Measurements from ENCODE around the gene APOB. TPM values are rescaled to one million over a fixed set of nuclear protein-coding genes. Genes with fewer than 3 reads are reported as not detected.

APOB gene
- total and polyA plus RNA-seq, 2 of the 13 experiments (the other 11 are each of a cell fraction or from before 2014, with no cell fraction given): 1,569 to 2,515 TPM

DNA sequence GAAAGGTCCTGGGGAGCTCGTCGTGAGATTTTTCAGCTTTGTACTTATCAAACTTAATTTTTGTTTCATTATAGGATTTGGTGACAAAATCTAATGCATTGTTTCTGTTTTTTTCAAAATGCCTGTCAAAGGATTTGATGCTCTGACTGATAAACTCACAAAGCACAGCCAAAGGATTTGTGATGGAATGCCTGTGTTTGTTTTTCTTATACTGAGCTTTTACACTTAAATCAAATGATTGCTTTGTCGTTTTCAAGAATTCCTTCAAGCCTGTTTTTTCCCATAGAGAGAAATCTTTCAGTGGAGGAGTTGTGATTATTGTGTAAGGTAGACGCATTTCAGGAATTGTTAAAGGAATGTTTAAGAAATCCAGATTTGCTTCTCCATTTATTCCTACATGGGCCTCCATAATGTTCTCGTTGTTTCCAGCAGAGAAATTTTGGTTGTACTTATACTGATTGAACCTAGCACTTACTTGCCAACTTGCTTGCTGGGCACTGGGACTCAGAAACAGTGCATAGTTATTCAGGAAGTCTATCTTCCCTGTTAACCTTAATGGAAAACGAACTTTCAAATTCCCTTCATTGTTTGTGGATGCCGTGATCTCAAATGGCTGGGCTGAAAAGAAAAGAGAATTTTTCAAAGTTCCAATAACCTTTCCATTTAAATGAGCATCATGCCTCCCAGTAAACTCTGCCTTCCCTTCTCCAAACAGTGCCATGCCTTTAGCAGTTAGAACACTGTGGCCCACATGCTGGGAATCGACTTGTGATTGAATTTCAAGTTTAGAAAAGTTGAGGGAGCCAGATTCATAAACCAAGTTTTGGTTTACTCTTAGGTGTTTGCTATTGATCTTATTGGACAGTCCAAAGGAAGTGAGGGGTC, 36.5 kb downstream of the APOB start (continued):
- TF ChIP-seq, protein P1, sequence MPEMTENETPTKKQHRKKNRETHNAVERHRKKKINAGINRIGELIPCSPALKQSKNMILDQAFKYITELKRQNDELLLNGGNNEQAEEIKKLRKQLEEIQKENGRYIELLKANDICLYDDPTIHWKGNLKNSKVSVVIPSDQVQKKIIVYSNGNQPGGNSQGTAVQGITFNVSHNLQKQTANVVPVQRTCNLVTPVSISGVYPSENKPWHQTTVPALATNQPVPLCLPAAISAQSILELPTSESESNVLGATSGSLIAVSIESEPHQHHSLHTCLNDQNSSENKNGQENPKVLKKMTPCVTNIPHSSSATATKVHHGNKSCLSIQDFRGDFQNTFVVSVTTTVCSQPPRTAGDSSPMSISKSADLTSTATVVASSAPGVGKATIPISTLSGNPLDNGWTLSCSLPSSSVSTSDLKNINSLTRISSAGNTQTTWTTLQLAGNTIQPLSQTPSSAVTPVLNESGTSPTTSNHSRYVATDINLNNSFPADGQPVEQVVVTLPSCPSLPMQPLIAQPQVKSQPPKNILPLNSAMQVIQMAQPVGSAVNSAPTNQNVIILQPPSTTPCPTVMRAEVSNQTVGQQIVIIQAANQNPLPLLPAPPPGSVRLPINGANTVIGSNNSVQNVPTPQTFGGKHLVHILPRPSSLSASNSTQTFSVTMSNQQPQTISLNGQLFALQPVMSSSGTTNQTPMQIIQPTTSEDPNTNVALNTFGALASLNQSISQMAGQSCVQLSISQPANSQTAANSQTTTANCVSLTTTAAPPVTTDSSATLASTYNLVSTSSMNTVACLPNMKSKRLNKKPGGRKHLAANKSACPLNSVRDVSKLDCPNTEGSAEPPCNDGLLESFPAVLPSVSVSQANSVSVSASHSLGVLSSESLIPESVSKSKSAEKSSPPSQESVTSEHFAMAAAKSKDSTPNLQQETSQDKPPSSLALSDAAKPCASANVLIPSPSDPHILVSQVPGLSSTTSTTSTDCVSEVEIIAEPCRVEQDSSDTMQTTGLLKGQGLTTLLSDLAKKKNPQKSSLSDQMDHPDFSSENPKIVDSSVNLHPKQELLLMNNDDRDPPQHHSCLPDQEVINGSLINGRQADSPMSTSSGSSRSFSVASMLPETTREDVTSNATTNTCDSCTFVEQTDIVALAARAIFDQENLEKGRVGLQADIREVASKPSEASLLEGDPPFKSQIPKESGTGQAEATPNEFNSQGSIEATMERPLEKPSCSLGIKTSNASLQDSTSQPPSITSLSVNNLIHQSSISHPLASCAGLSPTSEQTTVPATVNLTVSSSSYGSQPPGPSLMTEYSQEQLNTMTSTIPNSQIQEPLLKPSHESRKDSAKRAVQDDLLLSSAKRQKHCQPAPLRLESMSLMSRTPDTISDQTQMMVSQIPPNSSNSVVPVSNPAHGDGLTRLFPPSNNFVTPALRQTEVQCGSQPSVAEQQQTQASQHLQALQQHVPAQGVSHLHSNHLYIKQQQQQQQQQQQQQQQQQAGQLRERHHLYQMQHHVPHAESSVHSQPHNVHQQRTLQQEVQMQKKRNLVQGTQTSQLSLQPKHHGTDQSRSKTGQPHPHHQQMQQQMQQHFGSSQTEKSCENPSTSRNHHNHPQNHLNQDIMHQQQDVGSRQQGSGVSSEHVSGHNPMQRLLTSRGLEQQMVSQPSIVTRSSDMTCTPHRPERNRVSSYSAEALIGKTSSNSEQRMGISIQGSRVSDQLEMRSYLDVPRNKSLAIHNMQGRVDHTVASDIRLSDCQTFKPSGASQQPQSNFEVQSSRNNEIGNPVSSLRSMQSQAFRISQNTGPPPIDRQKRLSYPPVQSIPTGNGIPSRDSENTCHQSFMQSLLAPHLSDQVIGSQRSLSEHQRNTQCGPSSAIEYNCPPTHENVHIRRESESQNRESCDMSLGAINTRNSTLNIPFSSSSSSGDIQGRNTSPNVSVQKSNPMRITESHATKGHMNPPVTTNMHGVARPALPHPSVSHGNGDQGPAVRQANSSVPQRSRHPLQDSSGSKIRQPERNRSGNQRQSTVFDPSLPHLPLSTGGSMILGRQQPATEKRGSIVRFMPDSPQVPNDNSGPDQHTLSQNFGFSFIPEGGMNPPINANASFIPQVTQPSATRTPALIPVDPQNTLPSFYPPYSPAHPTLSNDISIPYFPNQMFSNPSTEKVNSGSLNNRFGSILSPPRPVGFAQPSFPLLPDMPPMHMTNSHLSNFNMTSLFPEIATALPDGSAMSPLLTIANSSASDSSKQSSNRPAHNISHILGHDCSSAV (CRISPR knock-in tag; IDR thresholded peaks at IDR 0.05; ENCODE audit: borderline replicate concordance): no peak
- TF ChIP-seq ZSCAN25 (CRISPR knock-in tag; IDR thresholded peaks at IDR 0.05): 0 out of 2 replicates have a peak, but pooled peaks have one; percentile 1
- TF ChIP-seq ZNF83 (CRISPR knock-in tag; IDR thresholded peaks at IDR 0.05; ENCODE audit: borderline replicate concordance): no peak
- TF ChIP-seq, protein P2, sequence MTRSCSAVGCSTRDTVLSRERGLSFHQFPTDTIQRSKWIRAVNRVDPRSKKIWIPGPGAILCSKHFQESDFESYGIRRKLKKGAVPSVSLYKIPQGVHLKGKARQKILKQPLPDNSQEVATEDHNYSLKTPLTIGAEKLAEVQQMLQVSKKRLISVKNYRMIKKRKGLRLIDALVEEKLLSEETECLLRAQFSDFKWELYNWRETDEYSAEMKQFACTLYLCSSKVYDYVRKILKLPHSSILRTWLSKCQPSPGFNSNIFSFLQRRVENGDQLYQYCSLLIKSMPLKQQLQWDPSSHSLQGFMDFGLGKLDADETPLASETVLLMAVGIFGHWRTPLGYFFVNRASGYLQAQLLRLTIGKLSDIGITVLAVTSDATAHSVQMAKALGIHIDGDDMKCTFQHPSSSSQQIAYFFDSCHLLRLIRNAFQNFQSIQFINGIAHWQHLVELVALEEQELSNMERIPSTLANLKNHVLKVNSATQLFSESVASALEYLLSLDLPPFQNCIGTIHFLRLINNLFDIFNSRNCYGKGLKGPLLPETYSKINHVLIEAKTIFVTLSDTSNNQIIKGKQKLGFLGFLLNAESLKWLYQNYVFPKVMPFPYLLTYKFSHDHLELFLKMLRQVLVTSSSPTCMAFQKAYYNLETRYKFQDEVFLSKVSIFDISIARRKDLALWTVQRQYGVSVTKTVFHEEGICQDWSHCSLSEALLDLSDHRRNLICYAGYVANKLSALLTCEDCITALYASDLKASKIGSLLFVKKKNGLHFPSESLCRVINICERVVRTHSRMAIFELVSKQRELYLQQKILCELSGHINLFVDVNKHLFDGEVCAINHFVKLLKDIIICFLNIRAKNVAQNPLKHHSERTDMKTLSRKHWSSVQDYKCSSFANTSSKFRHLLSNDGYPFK (CRISPR knock-in tag; IDR thresholded peaks at IDR 0.05; ENCODE audit: borderline replicate concordance): no peak
- TF ChIP-seq, protein P3, sequence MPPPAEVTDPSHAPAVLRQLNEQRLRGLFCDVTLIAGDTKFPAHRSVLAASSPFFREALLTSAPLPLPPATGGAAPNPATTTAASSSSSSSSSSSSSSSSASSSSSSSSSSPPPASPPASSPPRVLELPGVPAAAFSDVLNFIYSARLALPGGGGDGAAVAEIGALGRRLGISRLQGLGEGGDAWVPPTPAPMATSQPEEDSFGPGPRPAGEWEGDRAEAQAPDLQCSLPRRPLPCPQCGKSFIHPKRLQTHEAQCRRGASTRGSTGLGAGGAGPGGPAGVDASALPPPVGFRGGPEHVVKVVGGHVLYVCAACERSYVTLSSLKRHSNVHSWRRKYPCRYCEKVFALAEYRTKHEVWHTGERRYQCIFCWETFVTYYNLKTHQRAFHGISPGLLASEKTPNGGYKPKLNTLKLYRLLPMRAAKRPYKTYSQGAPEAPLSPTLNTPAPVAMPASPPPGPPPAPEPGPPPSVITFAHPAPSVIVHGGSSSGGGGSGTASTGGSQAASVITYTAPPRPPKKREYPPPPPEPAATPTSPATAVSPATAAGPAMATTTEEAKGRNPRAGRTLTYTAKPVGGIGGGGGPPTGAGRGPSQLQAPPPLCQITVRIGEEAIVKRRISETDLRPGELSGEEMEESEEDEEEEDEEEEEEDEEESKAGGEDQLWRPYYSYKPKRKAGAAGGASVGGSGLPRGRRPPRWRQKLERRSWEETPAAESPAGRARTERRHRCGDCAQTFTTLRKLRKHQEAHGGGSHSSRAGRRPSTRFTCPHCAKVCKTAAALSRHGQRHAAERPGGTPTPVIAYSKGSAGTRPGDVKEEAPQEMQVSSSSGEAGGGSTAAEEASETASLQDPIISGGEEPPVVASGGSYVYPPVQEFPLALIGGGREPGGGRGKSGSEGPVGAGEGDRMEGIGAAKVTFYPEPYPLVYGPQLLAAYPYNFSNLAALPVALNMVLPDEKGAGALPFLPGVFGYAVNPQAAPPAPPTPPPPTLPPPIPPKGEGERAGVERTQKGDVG (CRISPR knock-in tag; IDR thresholded peaks at IDR 0.05; ENCODE audit: borderline replicate concordance): no peak
- TF ChIP-seq RAD21 (CRISPR knock-in tag; IDR thresholded peaks at IDR 0.05): no peak
- TF ChIP-seq SETDB1 (CRISPR knock-in tag; IDR thresholded peaks at IDR 0.05; ENCODE audit: borderline replicate concordance): no peak
- TF ChIP-seq FOXM1 (CRISPR knock-in tag; IDR thresholded peaks at IDR 0.05): no peak
- TF ChIP-seq ELF1 (CRISPR knock-in tag; IDR thresholded peaks at IDR 0.05): no peak
- no peak for TF ChIP-seq ZNF101 (CRISPR knock-in tag; IDR thresholded peaks at IDR 0.05; ENCODE audit: borderline replicate concordance, low read depth)
- no peak for TF ChIP-seq ATAD3A (CRISPR knock-in tag; IDR thresholded peaks at IDR 0.05)
- TF ChIP-seq, protein P4, sequence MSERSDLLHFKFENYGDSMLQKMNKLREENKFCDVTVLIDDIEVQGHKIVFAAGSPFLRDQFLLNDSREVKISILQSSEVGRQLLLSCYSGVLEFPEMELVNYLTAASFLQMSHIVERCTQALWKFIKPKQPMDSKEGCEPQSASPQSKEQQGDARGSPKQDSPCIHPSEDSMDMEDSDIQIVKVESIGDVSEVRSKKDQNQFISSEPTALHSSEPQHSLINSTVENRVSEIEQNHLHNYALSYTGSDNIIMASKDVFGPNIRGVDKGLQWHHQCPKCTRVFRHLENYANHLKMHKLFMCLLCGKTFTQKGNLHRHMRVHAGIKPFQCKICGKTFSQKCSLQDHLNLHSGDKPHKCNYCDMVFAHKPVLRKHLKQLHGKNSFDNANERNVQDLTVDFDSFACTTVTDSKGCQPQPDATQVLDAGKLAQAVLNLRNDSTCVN (CRISPR knock-in tag; IDR thresholded peaks at IDR 0.05; ENCODE audit: borderline replicate concordance): no peak

Measured in HepG2 (cell line).